Keratinocyte (primary cell): ENCODE data around the gene TCN2. TPM values are rescaled to one million over a fixed set of nuclear protein-coding genes. Genes with fewer than 3 reads are reported as not detected.

Experiments
- DNase-seq: peaks from one replicate; pipeline ENCODE4 v3.0.0-alpha.2; 2011; ENCODE audit warnings: low read depth, missing footprints, low spot score
- FAIRE-seq: peaks from 2 replicates; lab custom pipeline; 2011; peaks lifted over from hg19 to GRCh38; lab: Jason Lieb, UNC
- H2AFZ ChIP-seq: 2 replicates; pipeline ENCODE4 v1.6.0; 2012; ENCODE audit warnings: low read length, control low read depth, inconsistent platforms; ENCODE audit not compliant: control insufficient read depth
- H3K27ac ChIP-seq: 2 replicates; pipeline ENCODE4 v1.5.1; 2011; ENCODE audit warnings: low read length; ENCODE audit not compliant: control insufficient read depth, insufficient read depth
- H3K27me3 ChIP-seq: 3 replicates; pipeline ENCODE4 v1.6.0; 2011; ENCODE audit warnings: low read length; ENCODE audit not compliant: control insufficient read depth, insufficient read depth; ENCODE audit errors: extremely low read depth
- H3K36me3 ChIP-seq, 2 experiments: 2 replicates in 1 of 2; 3 replicates in 1 of 2; pipeline ENCODE4 v1.5.1; 2011; ENCODE audit warnings: low read length in 2 of 2, mild to moderate bottlenecking in 1 of 2; ENCODE audit not compliant: control insufficient read depth in 2 of 2, insufficient read depth in 2 of 2; ENCODE audit errors: extremely low read depth in 1 of 2
- H3K4me1 ChIP-seq: 3 replicates; pipeline ENCODE4 v1.5.1; 2011; ENCODE audit warnings: low read length; ENCODE audit not compliant: control insufficient read depth, insufficient read depth; ENCODE audit errors: extremely low read depth
- H3K4me2 ChIP-seq: 3 replicates; pipeline ENCODE4 v1.6.0; 2011; ENCODE audit warnings: low read depth, low read length; ENCODE audit not compliant: control insufficient read depth, insufficient read depth; ENCODE audit errors: extremely low read depth
- H3K4me3 ChIP-seq, 3 experiments: fragments of 200-600 bp in 1 of 3; sonication (generic) in 1 of 3; 2 replicates in 2 of 3; 3 replicates in 1 of 3; pipeline ENCODE4 v1.5.1; 2011 to 2016; ENCODE audit warnings: low read length in 3 of 3, mild to moderate bottlenecking in 3 of 3, control low read depth in 2 of 3, inconsistent platforms in 1 of 3, low read depth in 1 of 3, mixed read lengths in 1 of 3, mixed run types in 1 of 3, moderate library complexity in 1 of 3; ENCODE audit not compliant: control insufficient read depth in 2 of 3, insufficient read depth in 2 of 3; ENCODE audit errors: extremely low read depth in 1 of 3
- H3K79me2 ChIP-seq: 2 replicates; pipeline ENCODE4 v1.6.0; 2012; ENCODE audit warnings: low read length; ENCODE audit not compliant: control insufficient read depth, insufficient read depth
- H3K9ac ChIP-seq: 3 replicates; pipeline ENCODE4 v1.6.0; 2011; ENCODE audit warnings: low read length; ENCODE audit not compliant: control insufficient read depth, insufficient read depth; ENCODE audit errors: extremely low read depth
- H3K9me1 ChIP-seq: 3 replicates; pipeline ENCODE4 v1.6.0; 2011; ENCODE audit warnings: low read length; ENCODE audit not compliant: control insufficient read depth, insufficient read depth; ENCODE audit errors: extremely low read depth
- H3K9me3 ChIP-seq: 2 replicates; pipeline ENCODE4 v1.5.1; 2012; ENCODE audit warnings: low read depth, low read length; ENCODE audit not compliant: control insufficient read depth
- H4K20me1 ChIP-seq: 3 replicates; pipeline ENCODE4 v1.6.0; 2011; ENCODE audit warnings: low read length; ENCODE audit not compliant: control insufficient read depth, insufficient read depth; ENCODE audit errors: extremely low read depth
- EZH2 ChIP-seq: IDR thresholded peaks from one replicate; pipeline ENCODE4 v1.6.1; 2012; ENCODE audit warnings: inconsistent platforms, mild to moderate bottlenecking, low read length, moderate library complexity
- dilution Hi-C: fragments of 300-500 bp; cut with MboI; formaldehyde crosslinking; loops from one replicate; pipeline ENCODE4 v1.7.0; 2020; ENCODE audit warnings: low sequenced_read_pairs; ENCODE audit not compliant: extremely low pct_ligation_motif_present
- polyA plus RNA-seq, 5 experiments: library from polyadenylated mRNA; depleted of rRNA in 3 of 5; stranded (reverse) in 3 of 5; stranded (forward) in 1 of 5; unstranded in 1 of 5; fragments of >200 nt; gene quantifications; 1 replicate in 1 of 5; 2 replicates in 3 of 5; 3 replicates in 1 of 5; pipeline versions ENCODE4 v1.2.1 to v1.2.3, GENCODE V29; 2011 to 2012; ENCODE audit warnings: missing spikeins in 2 of 5, low read depth in 1 of 5, low replicate concordance in 1 of 5
- TF ChIP-seq, protein P1 (sequence below), 3 experiments: IDR thresholded peaks in 1 of 3; conservative IDR thresholded peaks in 1 of 3; optimal IDR thresholded peaks in 1 of 3; 2 replicates in 2 of 3; 3 replicates in 1 of 3; pipeline versions ENCODE3 to v1.5.1; 2011; ENCODE audit warnings: low read length in 3 of 3, mild to moderate bottlenecking in 3 of 3, moderate library complexity in 2 of 3, control low read depth in 1 of 3, inconsistent platforms in 1 of 3; ENCODE audit not compliant: insufficient read depth in 2 of 3; ENCODE audit errors: extremely low read depth in 1 of 3

Gene TCN2
- polyA plus RNA-seq, 1 donor (not counting 4 experiments of a cell fraction or from before 2014, with no cell fraction given): 0.88 TPM

DNA sequence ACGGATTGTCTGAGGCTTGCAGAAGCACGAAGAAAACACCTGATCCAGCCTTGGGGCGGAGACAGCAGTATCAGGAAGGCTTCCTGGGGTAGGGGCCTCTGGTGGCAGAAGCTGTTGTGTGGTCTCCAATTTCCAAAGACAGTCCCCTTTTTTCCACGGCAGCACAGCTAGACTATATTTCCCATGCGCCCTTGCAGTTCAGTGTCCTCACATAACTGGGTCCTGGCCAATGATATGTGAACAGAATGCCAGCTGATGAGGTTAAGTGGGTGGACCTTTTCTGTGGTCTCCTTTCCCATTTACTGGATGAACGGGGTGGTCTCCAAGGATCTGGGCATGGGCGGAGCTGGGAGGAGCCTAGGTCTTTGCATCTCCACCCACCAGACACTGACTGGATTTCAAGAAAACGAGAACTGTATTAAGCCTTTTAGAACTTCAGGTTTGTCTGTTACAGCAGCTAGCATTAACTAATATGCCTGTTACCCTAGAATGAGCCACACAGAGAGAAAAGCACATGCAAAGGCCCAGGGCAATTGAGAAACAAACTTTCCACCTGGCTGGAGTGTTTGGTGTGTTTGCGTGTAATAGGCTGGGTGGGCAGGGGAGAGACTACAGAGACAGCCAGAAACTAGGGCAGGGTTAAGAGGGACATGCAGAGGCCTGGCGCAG is 38.7 kb upstream of the TCN2 start:
- DNase-seq (no peak), FAIRE-seq (no peak)
- H3K9me1 ChIP-seq: no peaks in the 10 kb centered on the region
- H3K4me2 ChIP-seq: no peak overlapping the region
- H3K27ac ChIP-seq: no peak overlapping the region
- no peak for TF ChIP-seq EZH2
- TF ChIP-seq, protein P1, sequence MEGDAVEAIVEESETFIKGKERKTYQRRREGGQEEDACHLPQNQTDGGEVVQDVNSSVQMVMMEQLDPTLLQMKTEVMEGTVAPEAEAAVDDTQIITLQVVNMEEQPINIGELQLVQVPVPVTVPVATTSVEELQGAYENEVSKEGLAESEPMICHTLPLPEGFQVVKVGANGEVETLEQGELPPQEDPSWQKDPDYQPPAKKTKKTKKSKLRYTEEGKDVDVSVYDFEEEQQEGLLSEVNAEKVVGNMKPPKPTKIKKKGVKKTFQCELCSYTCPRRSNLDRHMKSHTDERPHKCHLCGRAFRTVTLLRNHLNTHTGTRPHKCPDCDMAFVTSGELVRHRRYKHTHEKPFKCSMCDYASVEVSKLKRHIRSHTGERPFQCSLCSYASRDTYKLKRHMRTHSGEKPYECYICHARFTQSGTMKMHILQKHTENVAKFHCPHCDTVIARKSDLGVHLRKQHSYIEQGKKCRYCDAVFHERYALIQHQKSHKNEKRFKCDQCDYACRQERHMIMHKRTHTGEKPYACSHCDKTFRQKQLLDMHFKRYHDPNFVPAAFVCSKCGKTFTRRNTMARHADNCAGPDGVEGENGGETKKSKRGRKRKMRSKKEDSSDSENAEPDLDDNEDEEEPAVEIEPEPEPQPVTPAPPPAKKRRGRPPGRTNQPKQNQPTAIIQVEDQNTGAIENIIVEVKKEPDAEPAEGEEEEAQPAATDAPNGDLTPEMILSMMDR (optimal IDR thresholded peaks at IDR 0.05 in 1 of 3, IDR thresholded peaks at IDR 0.05 in 1 of 3, conservative IDR thresholded peaks at IDR 0.05 in 1 of 3; ENCODE audit: extremely low read depth in 1 of 3, insufficient read depth in 2 of 3, low read length in 3 of 3): no peak
- no peaks in the 10 kb centered on the region for H3K36me3 ChIP-seq
- no peaks in the 10 kb centered on the region for H4K20me1 ChIP-seq
- no peak overlapping the region for H2AFZ ChIP-seq
- H3K9ac ChIP-seq: no peak overlapping the region
- H3K4me3 ChIP-seq: no peak overlapping the region
- no peaks in the 10 kb centered on the region for H3K4me1 ChIP-seq
- dilution Hi-C loops: no loop called here
- no peaks in the 10 kb centered on the region for H3K9me3 ChIP-seq
- no peaks in the 10 kb centered on the region for H3K79me2 ChIP-seq
- peaks cover 24% of the 10 kb centered on the region for H3K27me3 ChIP-seq

DNA sequence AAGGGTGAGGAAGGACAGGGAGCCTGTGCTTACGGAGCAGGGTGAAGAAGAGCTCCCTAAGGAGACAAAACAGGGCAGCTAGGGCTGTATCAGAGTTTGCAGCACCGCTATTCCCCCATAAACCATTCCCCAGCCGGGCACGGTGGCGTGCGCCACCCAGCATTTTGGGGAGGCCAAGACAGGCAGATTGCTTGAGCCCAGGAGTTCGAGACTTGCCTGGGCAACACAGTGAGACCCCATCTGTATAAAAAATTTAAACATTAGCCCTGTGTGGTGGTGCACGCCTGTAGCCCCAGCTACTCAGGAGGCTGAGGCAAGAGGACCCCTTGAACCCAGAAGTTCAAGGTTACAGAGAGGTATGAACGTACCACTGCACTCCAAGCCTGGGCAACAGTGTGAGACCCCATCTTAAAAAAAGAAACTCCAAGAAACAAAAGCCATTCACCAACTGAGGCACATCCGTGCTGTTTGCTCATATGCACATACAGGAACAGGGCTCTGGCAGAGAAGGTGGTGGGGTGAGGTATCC is 37.2 kb upstream of the TCN2 start:
- no peaks in the 10 kb centered on the region for H3K36me3 ChIP-seq
- no peaks in the 10 kb centered on the region for H3K79me2 ChIP-seq
- no peaks in the 10 kb centered on the region for H4K20me1 ChIP-seq
- H3K9me1 ChIP-seq: no peaks in the 10 kb centered on the region
- no peak overlapping the region for H3K27ac ChIP-seq
- H3K9me3 ChIP-seq: no peaks in the 10 kb centered on the region
- no peak for TF ChIP-seq EZH2
- TF ChIP-seq, protein P1 (optimal IDR thresholded peaks at IDR 0.05 in 1 of 3, IDR thresholded peaks at IDR 0.05 in 1 of 3, conservative IDR thresholded peaks at IDR 0.05 in 1 of 3; ENCODE audit: extremely low read depth in 1 of 3, insufficient read depth in 2 of 3, low read length in 3 of 3): no peak
- H3K27me3 ChIP-seq: peaks cover 18% of the 10 kb centered on the region
- H3K4me3 ChIP-seq: no peak overlapping the region
- no peak overlapping the region for H3K4me2 ChIP-seq
- H2AFZ ChIP-seq: no peak overlapping the region
- dilution Hi-C loops: no loop called here
- FAIRE-seq: no peak
- no peak overlapping the region for H3K9ac ChIP-seq
- H3K4me1 ChIP-seq: peaks cover under 1% of the 10 kb centered on the region
- no peak for DNase-seq
